ENCODE measurements around the gene ZNF470. TPM values are rescaled to one million over a fixed set of nuclear protein-coding genes. Genes with fewer than 3 reads are reported as not detected.

Gene ZNF470
- total and polyA plus RNA-seq, 2 of the 13 experiments (the other 11 are each of a cell fraction or from before 2014, with no cell fraction given): not detected

- TF ChIP-seq, protein P1, sequence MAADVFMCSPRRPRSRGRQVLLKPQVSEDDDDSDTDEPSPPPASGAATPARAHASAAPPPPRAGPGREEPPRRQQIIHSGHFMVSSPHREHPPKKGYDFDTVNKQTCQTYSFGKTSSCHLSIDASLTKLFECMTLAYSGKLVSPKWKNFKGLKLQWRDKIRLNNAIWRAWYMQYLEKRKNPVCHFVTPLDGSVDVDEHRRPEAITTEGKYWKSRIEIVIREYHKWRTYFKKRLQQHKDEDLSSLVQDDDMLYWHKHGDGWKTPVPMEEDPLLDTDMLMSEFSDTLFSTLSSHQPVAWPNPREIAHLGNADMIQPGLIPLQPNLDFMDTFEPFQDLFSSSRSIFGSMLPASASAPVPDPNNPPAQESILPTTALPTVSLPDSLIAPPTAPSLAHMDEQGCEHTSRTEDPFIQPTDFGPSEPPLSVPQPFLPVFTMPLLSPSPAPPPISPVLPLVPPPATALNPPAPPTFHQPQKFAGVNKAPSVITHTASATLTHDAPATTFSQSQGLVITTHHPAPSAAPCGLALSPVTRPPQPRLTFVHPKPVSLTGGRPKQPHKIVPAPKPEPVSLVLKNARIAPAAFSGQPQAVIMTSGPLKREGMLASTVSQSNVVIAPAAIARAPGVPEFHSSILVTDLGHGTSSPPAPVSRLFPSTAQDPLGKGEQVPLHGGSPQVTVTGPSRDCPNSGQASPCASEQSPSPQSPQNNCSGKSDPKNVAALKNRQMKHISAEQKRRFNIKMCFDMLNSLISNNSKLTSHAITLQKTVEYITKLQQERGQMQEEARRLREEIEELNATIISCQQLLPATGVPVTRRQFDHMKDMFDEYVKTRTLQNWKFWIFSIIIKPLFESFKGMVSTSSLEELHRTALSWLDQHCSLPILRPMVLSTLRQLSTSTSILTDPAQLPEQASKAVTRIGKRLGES (CRISPR knock-in tag; IDR thresholded peaks at IDR 0.05; ENCODE audit: borderline replicate concordance): peak; percentile 99
- TF ChIP-seq SIN3B (IDR thresholded peaks at IDR 0.05; ENCODE audit: low read length) (peak; percentile 43; the same call in 1 of the 2 replicates), ZNF431 (CRISPR knock-in tag; IDR thresholded peaks at IDR 0.05; ENCODE audit: borderline replicate concordance, low read depth) (peak; percentile 99), SRY (CRISPR knock-in tag; IDR thresholded peaks at IDR 0.05) (peak; percentile 100), ZNF761 (CRISPR knock-in tag; conservative IDR thresholded peaks at IDR 0.05) (peak; percentile 98), MED1 (CRISPR knock-in tag; IDR thresholded peaks at IDR 0.05) (peak; percentile 95), ELF4 (CRISPR knock-in tag; IDR thresholded peaks at IDR 0.05; ENCODE audit: borderline replicate concordance) (peak; percentile 98), SIX1 (CRISPR knock-in tag; IDR thresholded peaks at IDR 0.05; ENCODE audit: borderline replicate concordance) (peak; percentile 92), DMTF1 (CRISPR knock-in tag; IDR thresholded peaks at IDR 0.05) (peak; percentile 90; the same call in 1 of the 2 replicates), JUN (CRISPR knock-in tag; IDR thresholded peaks at IDR 0.05) (peak; percentile 91), ZSCAN29 (CRISPR knock-in tag; conservative IDR thresholded peaks at IDR 0.05) (peak; percentile 93), ZNF7 (CRISPR knock-in tag; IDR thresholded peaks at IDR 0.05) (peak; percentile 94), GTF2F1 (IDR thresholded peaks at IDR 0.05; ENCODE audit: low read length) (no peak), CBX2 (IDR thresholded peaks at IDR 0.05; ENCODE audit: low read depth, low read length) (no peak), CBX2 (CRISPR knock-in tag; IDR thresholded peaks at IDR 0.05; ENCODE audit: low read depth) (peak; percentile 91), ZIK1 (CRISPR knock-in tag; IDR thresholded peaks at IDR 0.05; ENCODE audit: borderline replicate concordance, low read depth) (peak; percentile 100), GABPB1 (CRISPR knock-in tag; IDR thresholded peaks at IDR 0.05) (peak; percentile 77), NFYC (CRISPR knock-in tag; IDR thresholded peaks at IDR 0.05) (peak; percentile 61), CAMTA2 (CRISPR knock-in tag; IDR thresholded peaks at IDR 0.05; ENCODE audit: borderline replicate concordance) (peak; percentile 100), TSC22D2 (CRISPR knock-in tag; IDR thresholded peaks at IDR 0.05; ENCODE audit: borderline replicate concordance) (peak; percentile 100)
- TF ChIP-seq, protein P2, sequence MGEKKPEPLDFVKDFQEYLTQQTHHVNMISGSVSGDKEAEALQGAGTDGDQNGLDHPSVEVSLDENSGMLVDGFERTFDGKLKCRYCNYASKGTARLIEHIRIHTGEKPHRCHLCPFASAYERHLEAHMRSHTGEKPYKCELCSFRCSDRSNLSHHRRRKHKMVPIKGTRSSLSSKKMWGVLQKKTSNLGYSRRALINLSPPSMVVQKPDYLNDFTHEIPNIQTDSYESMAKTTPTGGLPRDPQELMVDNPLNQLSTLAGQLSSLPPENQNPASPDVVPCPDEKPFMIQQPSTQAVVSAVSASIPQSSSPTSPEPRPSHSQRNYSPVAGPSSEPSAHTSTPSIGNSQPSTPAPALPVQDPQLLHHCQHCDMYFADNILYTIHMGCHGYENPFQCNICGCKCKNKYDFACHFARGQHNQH (CRISPR knock-in tag; IDR thresholded peaks at IDR 0.05): peak; percentile 99
- TF ChIP-seq, protein P3, sequence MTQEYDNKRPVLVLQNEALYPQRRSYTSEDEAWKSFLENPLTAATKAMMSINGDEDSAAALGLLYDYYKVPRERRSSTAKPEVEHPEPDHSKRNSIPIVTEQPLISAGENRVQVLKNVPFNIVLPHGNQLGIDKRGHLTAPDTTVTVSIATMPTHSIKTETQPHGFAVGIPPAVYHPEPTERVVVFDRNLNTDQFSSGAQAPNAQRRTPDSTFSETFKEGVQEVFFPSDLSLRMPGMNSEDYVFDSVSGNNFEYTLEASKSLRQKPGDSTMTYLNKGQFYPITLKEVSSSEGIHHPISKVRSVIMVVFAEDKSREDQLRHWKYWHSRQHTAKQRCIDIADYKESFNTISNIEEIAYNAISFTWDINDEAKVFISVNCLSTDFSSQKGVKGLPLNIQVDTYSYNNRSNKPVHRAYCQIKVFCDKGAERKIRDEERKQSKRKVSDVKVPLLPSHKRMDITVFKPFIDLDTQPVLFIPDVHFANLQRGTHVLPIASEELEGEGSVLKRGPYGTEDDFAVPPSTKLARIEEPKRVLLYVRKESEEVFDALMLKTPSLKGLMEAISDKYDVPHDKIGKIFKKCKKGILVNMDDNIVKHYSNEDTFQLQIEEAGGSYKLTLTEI (CRISPR knock-in tag; conservative IDR thresholded peaks at IDR 0.05): peak; percentile 65; the same call in 1 of the 2 replicates
Observed at GRCh38 chr19:56637976-56638555, 70.8 kb downstream of the ZNF470 start (continued).
